MCF 10A (cell line): Measurements from ENCODE around the gene RHD. TPM values are rescaled to one million over a fixed set of nuclear protein-coding genes. Genes with fewer than 3 reads are reported as not detected.
"Not testable (repeated sequence)": the region's sequence is repeated elsewhere in the genome, so short reads cannot be mapped to it uniquely, and the experiment has no call there.

Experiments used
- BruUV-seq: library from RNA; stranded (reverse); fragments of 400-500 nt; replicated peaks from 2 replicates; lab custom pipeline; 2021; lab: Mats Ljungman, UMichigan
- CTCF ChIA-PET: fragments of 300-600 bp; sonication (Branson Sonifier 250); formaldehyde crosslinking; extraction: SDS; loops from one replicate; lab custom pipeline; 2021; ENCODE audit warnings: antibody characterized with exemption, inconsistent platforms; lab: Yijun Ruan, JAX
- POLR2A ChIA-PET: fragments of 300-600, 350-650 bp; sonication (Branson Sonifier 250); formaldehyde crosslinking; extraction: SDS; loops from one replicate; lab custom pipeline; 2020; ENCODE audit warnings: antibody characterized with exemption, inconsistent platforms; lab: Yijun Ruan, JAX
- DNase-seq: peaks from one replicate; pipeline ENCODE4 v3.0.0-alpha.2; 2018; ENCODE audit not compliant: unreplicated experiment
- H3K27ac Mint-ChIP-seq: one replicate; pipeline ENCODE4 v1.8.0; 2022; ENCODE audit warnings: mild to moderate bottlenecking, low read depth, mixed read lengths; ENCODE audit not compliant: unreplicated experiment
- H3K27me3 Mint-ChIP-seq: one replicate; pipeline ENCODE4 v1.8.0; 2022; ENCODE audit warnings: mixed read lengths; ENCODE audit not compliant: insufficient read depth, unreplicated experiment
- H3K36me3 Mint-ChIP-seq: one replicate; pipeline ENCODE4 v1.8.0; 2022; ENCODE audit warnings: mild to moderate bottlenecking, moderate library complexity, mixed read lengths; ENCODE audit not compliant: insufficient read depth, unreplicated experiment
- H3K4me1 Mint-ChIP-seq: one replicate; pipeline ENCODE4 v1.8.0; 2022; ENCODE audit warnings: mixed read lengths; ENCODE audit not compliant: insufficient read depth, unreplicated experiment
- H3K4me3 Mint-ChIP-seq: one replicate; pipeline ENCODE4 v1.8.0; 2022; ENCODE audit warnings: mild to moderate bottlenecking, moderate library complexity, mixed read lengths; ENCODE audit not compliant: unreplicated experiment
- H3K9me3 Mint-ChIP-seq: one replicate; pipeline ENCODE4 v1.8.0; 2022; ENCODE audit warnings: mixed read lengths; ENCODE audit not compliant: unreplicated experiment
- intact Hi-C: fragments of 100-400 bp; cut with micrococcal nuclease; formaldehyde crosslinking; loops from 2 replicates; pipeline ENCODE4 v1.14.1; 2022
- total RNA-seq: library from RNA; stranded (reverse); gene quantifications from 2 replicates; pipeline ENCODE4 v1.2.3, GENCODE V29; 2022

The RHD gene
- total RNA-seq, 1 experiment from 2014 or later = not detected

DNA sequence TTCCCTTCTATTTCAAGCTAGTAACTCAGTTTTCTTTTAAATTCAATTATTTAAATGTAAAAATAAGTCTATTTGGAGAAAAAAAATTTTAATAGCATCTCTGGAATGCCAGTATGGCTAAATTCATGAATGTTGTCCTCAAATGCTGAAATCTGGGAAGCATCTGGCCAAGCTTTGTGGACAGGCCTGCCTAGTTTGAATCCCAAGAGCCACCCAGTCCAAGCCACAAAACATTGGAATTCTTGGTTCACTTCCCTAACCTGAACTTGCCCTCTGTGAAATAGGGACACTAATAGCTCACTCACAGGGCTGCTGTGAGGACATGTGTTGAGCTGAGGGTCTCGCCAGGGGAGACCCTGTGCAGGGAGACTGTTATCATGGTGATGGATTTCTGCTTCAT lies 37.2 kb downstream of the RHD start:
- BruUV-seq, H3K36me3 Mint-ChIP-seq, H3K9me3 Mint-ChIP-seq, H3K4me3 Mint-ChIP-seq, intact Hi-C loops, CTCF ChIA-PET, DNase-seq, H3K4me1 Mint-ChIP-seq, H3K27ac Mint-ChIP-seq, H3K27me3 Mint-ChIP-seq, POLR2A ChIA-PET: not testable (repeated sequence)

DNA sequence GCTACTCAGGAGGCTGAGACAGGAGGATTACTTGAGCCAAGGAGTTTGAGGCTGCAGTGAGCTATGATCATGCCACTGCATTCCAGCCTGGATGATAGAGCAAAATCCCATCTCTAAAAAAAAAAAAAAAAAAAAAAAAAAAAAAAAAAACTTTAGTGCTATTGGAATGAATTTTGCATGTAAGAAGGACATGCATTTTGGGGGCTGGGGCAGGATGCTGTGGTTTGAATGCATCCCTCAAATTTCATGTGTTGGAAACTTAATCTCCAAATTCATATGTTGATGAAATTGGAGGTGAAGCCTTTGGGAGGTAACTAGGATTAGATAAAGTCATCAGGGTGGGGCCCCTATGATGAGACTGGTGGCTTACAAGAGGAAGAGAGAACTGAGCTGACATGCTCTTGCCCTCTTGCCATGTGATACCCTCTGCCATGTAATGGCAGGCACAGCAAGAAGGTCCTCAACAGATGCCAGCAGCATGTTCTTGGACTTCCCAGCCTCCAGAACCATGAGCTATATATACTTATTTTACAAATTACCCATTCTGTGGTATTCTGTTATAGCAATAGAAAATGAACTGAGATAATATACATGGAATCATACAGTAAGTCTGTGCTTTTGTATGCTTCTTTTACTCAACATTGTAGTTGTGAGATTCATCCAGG lies 40.6 kb downstream of the RHD start:
- H3K27ac Mint-ChIP-seq, H3K9me3 Mint-ChIP-seq, H3K36me3 Mint-ChIP-seq, BruUV-seq, H3K27me3 Mint-ChIP-seq, intact Hi-C loops, H3K4me3 Mint-ChIP-seq, H3K4me1 Mint-ChIP-seq, CTCF ChIA-PET, DNase-seq, POLR2A ChIA-PET: not testable (repeated sequence)

DNA sequence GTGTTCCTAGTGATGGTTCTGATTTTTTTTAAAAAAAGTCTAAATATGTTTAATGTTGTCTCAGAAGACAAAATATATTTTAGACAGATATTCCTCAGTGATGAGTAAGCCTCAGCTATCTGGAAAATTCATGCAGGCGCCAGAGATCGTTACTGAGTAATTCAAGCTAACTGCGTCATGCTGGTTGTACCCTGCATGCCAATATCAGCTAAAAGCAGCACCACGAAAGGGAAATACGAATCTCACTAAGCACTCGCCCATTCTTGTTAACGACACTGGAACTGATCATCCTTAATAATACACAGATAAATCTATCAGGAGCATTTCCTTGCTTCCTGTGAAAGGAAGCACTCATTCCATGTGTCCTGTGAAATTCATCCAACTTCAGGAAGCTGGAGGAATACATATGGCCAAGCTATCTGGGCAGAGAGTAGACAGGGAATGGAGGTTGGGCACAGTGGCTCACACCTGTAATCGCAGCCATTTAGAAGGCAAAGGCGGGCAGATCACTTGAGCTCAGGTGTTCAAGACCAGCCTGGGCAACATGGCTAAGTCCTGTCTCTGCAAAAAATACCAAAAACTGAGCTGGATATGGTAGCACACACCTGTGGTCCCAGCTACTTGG lies 48.1 kb downstream of the RHD start:
- H3K4me1 Mint-ChIP-seq, POLR2A ChIA-PET, intact Hi-C loops, H3K36me3 Mint-ChIP-seq, H3K27me3 Mint-ChIP-seq, H3K9me3 Mint-ChIP-seq, BruUV-seq, H3K27ac Mint-ChIP-seq, H3K4me3 Mint-ChIP-seq, CTCF ChIA-PET, DNase-seq: not testable (repeated sequence)

DNA sequence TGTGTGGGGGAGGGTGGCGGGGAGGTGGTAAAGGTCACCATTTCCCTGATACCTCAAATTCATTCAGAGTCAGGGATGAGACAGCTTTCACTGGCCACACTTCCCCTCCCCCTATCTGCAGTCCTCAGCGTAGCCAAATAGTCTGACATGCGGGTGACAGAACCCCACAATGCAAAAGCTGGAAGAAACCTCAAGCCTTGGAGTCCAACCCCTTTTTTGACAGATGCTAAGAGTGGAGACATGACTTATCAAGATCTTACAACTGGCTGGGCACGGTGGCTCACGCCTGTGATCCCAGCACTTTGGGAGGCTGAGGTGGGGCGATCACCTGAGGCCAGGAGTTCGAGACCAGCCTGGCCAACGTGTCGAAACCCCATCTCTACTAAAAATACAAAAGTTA lies 49.8 kb downstream of the RHD start:
- H3K27me3 Mint-ChIP-seq, DNase-seq, H3K36me3 Mint-ChIP-seq, H3K27ac Mint-ChIP-seq, intact Hi-C loops, CTCF ChIA-PET, H3K4me1 Mint-ChIP-seq, POLR2A ChIA-PET, BruUV-seq, H3K9me3 Mint-ChIP-seq, H3K4me3 Mint-ChIP-seq: not testable (repeated sequence)

DNA sequence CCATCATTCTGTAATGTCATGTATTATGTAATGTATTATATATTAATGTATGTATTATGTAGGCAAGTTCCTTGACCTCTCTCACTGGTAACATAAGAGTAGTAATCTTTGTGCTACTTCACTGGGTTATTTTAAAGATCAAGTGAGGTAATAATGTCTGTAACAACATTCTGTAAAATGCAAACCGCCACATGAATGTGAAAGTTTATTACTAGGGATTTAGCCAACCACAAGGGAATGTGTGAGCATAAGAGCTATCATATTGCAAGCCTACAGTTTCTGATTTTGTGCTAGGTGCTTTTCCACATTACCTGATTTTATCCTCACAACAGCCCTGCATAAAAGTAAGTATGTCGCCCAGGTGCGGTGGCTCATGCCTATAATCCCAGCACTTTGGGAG lies 52.1 kb downstream of the RHD start:
- CTCF ChIA-PET, intact Hi-C loops, H3K27ac Mint-ChIP-seq, POLR2A ChIA-PET, H3K36me3 Mint-ChIP-seq, BruUV-seq, DNase-seq, H3K4me3 Mint-ChIP-seq, H3K9me3 Mint-ChIP-seq, H3K4me1 Mint-ChIP-seq, H3K27me3 Mint-ChIP-seq: not testable (repeated sequence)

DNA sequence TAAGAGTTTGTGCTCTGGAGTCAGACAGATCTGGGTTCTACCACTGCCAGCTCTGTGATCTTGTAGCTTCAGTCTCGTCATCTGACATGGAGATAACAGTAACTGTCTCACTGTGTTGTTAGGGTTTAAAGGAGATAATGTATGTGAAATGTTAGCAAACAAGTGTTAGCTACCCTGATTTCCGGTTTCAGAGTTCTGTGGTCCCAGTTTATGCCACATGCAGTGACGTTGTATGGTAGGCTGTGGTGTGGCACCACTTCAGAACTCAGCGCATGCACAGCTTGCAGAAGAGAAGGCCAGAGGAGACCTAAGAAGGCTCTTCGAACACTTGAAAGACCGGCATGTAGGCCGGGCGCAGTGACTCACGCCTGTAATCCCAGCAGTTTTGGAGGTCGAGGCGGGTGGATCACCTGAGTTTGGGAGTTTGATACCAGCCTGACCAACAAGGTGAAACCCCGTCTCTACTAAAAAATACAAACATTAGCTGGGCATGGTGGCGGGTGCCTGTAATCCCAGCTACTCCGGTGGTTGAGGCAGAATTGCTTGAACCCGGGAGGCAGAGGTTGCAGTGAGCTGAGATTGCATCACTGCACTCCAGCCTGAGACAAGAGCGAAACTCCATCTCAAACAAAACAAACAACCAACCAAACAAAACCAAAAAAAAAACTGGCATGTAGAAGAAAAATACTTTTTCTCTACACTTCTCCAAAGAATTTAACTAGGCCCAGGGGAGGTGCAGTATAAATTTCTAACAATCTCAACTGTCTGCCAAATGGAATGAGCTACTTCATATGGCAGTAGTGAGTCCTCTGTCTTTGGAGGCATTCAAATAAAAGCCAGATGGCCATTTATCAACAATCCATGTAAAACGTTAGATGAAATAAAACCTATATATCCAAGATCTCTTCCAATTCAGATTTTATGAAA lies 55.8 kb downstream of the RHD start:
- H3K27ac Mint-ChIP-seq, intact Hi-C loops, CTCF ChIA-PET, H3K4me1 Mint-ChIP-seq, DNase-seq, H3K36me3 Mint-ChIP-seq, POLR2A ChIA-PET, H3K4me3 Mint-ChIP-seq, H3K9me3 Mint-ChIP-seq, BruUV-seq, H3K27me3 Mint-ChIP-seq: not testable (repeated sequence)

DNA sequence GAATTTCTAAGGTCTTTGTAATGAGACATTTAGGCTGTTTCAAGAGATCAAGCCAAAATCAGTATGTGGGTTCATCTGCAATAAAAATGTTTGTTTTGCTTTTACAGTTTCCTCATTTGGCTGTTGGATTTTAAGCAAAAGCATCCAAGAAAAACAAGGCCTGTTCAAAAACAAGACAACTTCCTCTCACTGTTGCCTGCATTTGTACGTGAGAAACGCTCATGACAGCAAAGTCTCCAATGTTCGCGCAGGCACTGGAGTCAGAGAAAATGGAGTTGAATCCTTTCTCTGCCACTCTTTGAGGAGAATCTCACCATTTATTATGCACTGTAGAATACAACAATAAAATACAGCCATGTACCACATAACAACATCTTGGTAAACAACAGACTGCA lies 56.5 kb downstream of the RHD start:
- H3K27ac Mint-ChIP-seq, CTCF ChIA-PET, H3K4me1 Mint-ChIP-seq, BruUV-seq, H3K4me3 Mint-ChIP-seq, H3K27me3 Mint-ChIP-seq, DNase-seq, H3K9me3 Mint-ChIP-seq, POLR2A ChIA-PET, intact Hi-C loops, H3K36me3 Mint-ChIP-seq: not testable (repeated sequence)

DNA sequence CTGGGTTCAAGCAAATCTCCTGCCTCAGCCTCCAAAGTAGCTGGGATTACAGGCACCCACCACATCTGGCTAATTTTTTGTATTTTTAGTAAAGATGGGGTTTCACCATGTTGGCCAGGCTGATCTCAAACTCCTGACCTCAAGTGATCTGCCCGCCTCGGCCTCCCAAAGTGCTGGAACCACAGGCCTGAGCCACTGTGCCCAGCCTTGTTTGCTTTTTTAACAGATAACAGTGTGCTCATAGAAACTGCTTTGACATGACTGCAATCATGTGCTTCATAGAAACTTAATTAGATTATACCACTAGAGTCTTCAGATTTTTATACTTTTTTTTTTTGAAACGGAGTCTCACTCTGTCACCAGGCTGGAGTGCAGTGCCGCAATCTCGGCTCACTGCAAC lies 57.0 kb downstream of the RHD start:
- intact Hi-C loops, H3K27me3 Mint-ChIP-seq, CTCF ChIA-PET, H3K36me3 Mint-ChIP-seq, H3K27ac Mint-ChIP-seq, BruUV-seq, DNase-seq, H3K4me3 Mint-ChIP-seq, POLR2A ChIA-PET, H3K9me3 Mint-ChIP-seq, H3K4me1 Mint-ChIP-seq: not testable (repeated sequence)

DNA sequence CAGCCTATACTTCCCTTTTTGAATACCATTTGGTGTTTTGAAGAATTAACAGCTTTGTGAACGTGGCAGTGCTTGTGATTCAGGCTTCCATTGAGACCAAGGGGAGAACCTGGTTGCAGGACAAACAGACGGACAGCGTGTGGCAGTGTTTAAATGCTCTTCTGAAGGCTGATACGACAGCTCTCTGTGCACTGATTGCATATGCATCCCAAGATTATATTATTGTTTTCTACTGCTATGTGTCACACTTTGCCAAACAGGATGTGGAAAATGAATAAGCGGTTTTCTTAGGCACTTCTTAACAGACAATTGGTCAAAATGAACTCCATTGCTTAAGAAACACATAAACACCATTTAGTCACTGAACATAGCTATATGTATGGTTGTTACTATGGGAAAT lies 57.6 kb downstream of the RHD start:
- DNase-seq, H3K4me3 Mint-ChIP-seq, H3K27me3 Mint-ChIP-seq, H3K4me1 Mint-ChIP-seq, H3K27ac Mint-ChIP-seq, H3K36me3 Mint-ChIP-seq, CTCF ChIA-PET, H3K9me3 Mint-ChIP-seq, POLR2A ChIA-PET, BruUV-seq, intact Hi-C loops: not testable (repeated sequence)
